Measurements from ENCODE around the gene ARHGAP45.

DNA sequence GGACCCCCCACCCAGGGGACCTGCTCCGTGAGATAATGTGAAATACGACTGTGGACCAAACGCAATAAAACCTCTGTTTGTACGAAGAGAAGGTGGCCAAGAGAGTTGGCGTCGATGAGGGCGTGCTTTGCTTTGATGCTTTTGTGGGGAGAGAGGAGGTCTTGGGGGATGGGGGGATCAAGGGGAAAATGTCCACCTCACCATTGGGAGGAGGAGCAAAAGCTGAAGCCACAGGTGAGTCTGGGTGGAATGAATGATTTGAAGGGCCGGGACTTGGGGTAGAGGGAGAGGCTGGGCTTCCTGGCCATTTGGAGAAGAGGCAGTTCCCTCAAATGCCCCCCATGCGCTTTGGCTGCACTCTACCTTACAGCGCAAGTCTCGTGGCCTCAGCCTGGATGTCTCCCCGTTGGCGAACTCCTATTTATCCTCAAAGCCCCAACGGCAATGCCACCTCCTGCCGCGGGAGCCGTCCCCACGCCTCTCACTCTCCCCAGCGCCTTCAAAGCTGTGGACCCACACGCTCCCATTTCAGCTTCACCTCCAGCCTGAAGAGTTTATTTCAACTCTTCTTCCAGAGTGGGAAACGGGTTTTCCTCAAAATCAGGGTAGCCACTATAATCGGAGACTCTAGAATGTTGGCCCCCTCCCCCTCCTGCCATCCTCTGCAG is 27.9 kb upstream of the ARHGAP45 start:
- TF ChIP-seq, protein P1, sequence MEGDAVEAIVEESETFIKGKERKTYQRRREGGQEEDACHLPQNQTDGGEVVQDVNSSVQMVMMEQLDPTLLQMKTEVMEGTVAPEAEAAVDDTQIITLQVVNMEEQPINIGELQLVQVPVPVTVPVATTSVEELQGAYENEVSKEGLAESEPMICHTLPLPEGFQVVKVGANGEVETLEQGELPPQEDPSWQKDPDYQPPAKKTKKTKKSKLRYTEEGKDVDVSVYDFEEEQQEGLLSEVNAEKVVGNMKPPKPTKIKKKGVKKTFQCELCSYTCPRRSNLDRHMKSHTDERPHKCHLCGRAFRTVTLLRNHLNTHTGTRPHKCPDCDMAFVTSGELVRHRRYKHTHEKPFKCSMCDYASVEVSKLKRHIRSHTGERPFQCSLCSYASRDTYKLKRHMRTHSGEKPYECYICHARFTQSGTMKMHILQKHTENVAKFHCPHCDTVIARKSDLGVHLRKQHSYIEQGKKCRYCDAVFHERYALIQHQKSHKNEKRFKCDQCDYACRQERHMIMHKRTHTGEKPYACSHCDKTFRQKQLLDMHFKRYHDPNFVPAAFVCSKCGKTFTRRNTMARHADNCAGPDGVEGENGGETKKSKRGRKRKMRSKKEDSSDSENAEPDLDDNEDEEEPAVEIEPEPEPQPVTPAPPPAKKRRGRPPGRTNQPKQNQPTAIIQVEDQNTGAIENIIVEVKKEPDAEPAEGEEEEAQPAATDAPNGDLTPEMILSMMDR (IDR thresholded peaks at IDR 0.05): no peak
- TF ChIP-seq POLR2A (IDR thresholded peaks at IDR 0.05): no peak

All from testis (tissue), 2 donors.